HepG2 (cell line): Measurements from ENCODE around the gene DPY30. TPM values are rescaled to one million over a fixed set of nuclear protein-coding genes. Genes with fewer than 3 reads are reported as not detected.

ENCODE experiments used
- BORCS8-MEF2B ChIP-seq: sonication (generic); formaldehyde crosslinking; IDR thresholded peaks from 2 replicates; pipeline ENCODE4 v1.8.0; 2022; ENCODE audit warnings: mild to moderate bottlenecking, missing genetic modification reagents
- HCFC1 ChIP-seq: fragments of 150-350 bp; IDR thresholded peaks from 2 replicates; pipeline ENCODE4 v1.6.1; 2014; ENCODE audit warnings: low read depth, low read length
- MIER3 ChIP-seq: IDR thresholded peaks from 2 replicates; pipeline ENCODE4 v1.6.1; 2016; ENCODE audit warnings: missing compliant biosample characterization, borderline replicate concordance
- MNT ChIP-seq: fragments of 450-650 bp; IDR thresholded peaks from 2 replicates; pipeline ENCODE4 v1.6.1; 2016
- NCOR1 ChIP-seq: fragments of 200-600 bp; sonication (generic); IDR thresholded peaks from 2 replicates; pipeline ENCODE4 v1.7.0; 2017; ENCODE audit warnings: antibody characterized with exemption, low read length, borderline replicate concordance
- RARA ChIP-seq: IDR thresholded peaks from 2 replicates; pipeline ENCODE4 v1.6.1; 2016; ENCODE audit warnings: missing genetic modification reagents, missing compliant biosample characterization
- RBM22 ChIP-seq: fragments of 200-400 bp; formaldehyde crosslinking; optimal IDR thresholded peaks from 2 replicates; pipeline ENCODE3; 2017; ENCODE audit warnings: mild to moderate bottlenecking, low read length, moderate library complexity
- SAFB2 ChIP-seq: sonication (generic); formaldehyde crosslinking; IDR thresholded peaks from 2 replicates; pipeline ENCODE4 v1.5.1; 2020; ENCODE audit warnings: missing genetic modification reagents, low read depth, mild to moderate bottlenecking, borderline replicate concordance
- ZFP1 ChIP-seq: IDR thresholded peaks from 2 replicates; pipeline ENCODE4 v1.6.1; 2016
- ZNF17 ChIP-seq: sonication (generic); formaldehyde crosslinking; IDR thresholded peaks from 2 replicates; pipeline ENCODE4 v1.5.0; 2020; ENCODE audit warnings: mild to moderate bottlenecking, missing genetic modification reagents
- ZNF275 ChIP-seq: sonication (generic); formaldehyde crosslinking; IDR thresholded peaks from 2 replicates; pipeline ENCODE4 v1.8.0; 2022; ENCODE audit warnings: missing genetic modification reagents, mild to moderate bottlenecking, inconsistent platforms, borderline replicate concordance
- ZNF749 ChIP-seq: sonication (generic); formaldehyde crosslinking; IDR thresholded peaks from 2 replicates; pipeline ENCODE4 v1.8.0; 2022; ENCODE audit warnings: mild to moderate bottlenecking, missing genetic modification reagents, moderate library complexity, borderline replicate concordance
- ZNF788 ChIP-seq: sonication (generic); formaldehyde crosslinking; IDR thresholded peaks from 2 replicates; pipeline ENCODE4 v1.5.0; 2020; ENCODE audit warnings: mild to moderate bottlenecking, missing genetic modification reagents, borderline replicate concordance
- ZNF839 ChIP-seq: sonication (generic); formaldehyde crosslinking; IDR thresholded peaks from 2 replicates; pipeline ENCODE4 v1.4.0; 2020; ENCODE audit warnings: missing genetic modification reagents, mild to moderate bottlenecking, borderline replicate concordance
- polyA plus RNA-seq, 8 experiments: library from polyadenylated mRNA; depleted of rRNA in 3 of 8; stranded (reverse) in 7 of 8; unstranded in 1 of 8; fragments of >200 nt; fragmentation: Illumina TruSeq in 4 of 8; extraction: Trizol in 4 of 8; gene quantifications; 2 replicates each; pipeline versions ENCODE4 v1.2.1 to v1.2.3, GENCODE V29; 2011 to 2016; ENCODE audit warnings: low read depth in 4 of 8, missing spikeins in 1 of 8, mixed read lengths in 1 of 8; ENCODE audit not compliant: insufficient read depth in 1 of 8
- total RNA-seq, 5 experiments: library from RNA; depleted of rRNA; stranded (reverse); fragments of >200 nt; fragmentation: Illumina TruSeq; extraction: Trizol; gene quantifications; 2 replicates each; pipeline ENCODE4 v1.2.3, GENCODE V29; 2016; ENCODE audit warnings: low read depth in 1 of 5
- TF ChIP-seq, protein P1 (sequence below): sonication (generic); formaldehyde crosslinking; IDR thresholded peaks from 2 replicates; pipeline ENCODE4 v1.5.0; 2020; ENCODE audit warnings: mild to moderate bottlenecking, missing genetic modification reagents, borderline replicate concordance
- TF ChIP-seq, protein P2 (sequence below): sonication (generic); formaldehyde crosslinking; IDR thresholded peaks from 2 replicates; pipeline ENCODE4 v1.9.0; 2021; ENCODE audit warnings: missing genetic modification reagents, mild to moderate bottlenecking, borderline replicate concordance

DPY30 gene
- total and polyA plus RNA-seq, 2 of the 13 experiments (the other 11 are each of a cell fraction or from before 2014, with no cell fraction given) = 98.1 to 118 TPM

- TF ChIP-seq, protein P1, sequence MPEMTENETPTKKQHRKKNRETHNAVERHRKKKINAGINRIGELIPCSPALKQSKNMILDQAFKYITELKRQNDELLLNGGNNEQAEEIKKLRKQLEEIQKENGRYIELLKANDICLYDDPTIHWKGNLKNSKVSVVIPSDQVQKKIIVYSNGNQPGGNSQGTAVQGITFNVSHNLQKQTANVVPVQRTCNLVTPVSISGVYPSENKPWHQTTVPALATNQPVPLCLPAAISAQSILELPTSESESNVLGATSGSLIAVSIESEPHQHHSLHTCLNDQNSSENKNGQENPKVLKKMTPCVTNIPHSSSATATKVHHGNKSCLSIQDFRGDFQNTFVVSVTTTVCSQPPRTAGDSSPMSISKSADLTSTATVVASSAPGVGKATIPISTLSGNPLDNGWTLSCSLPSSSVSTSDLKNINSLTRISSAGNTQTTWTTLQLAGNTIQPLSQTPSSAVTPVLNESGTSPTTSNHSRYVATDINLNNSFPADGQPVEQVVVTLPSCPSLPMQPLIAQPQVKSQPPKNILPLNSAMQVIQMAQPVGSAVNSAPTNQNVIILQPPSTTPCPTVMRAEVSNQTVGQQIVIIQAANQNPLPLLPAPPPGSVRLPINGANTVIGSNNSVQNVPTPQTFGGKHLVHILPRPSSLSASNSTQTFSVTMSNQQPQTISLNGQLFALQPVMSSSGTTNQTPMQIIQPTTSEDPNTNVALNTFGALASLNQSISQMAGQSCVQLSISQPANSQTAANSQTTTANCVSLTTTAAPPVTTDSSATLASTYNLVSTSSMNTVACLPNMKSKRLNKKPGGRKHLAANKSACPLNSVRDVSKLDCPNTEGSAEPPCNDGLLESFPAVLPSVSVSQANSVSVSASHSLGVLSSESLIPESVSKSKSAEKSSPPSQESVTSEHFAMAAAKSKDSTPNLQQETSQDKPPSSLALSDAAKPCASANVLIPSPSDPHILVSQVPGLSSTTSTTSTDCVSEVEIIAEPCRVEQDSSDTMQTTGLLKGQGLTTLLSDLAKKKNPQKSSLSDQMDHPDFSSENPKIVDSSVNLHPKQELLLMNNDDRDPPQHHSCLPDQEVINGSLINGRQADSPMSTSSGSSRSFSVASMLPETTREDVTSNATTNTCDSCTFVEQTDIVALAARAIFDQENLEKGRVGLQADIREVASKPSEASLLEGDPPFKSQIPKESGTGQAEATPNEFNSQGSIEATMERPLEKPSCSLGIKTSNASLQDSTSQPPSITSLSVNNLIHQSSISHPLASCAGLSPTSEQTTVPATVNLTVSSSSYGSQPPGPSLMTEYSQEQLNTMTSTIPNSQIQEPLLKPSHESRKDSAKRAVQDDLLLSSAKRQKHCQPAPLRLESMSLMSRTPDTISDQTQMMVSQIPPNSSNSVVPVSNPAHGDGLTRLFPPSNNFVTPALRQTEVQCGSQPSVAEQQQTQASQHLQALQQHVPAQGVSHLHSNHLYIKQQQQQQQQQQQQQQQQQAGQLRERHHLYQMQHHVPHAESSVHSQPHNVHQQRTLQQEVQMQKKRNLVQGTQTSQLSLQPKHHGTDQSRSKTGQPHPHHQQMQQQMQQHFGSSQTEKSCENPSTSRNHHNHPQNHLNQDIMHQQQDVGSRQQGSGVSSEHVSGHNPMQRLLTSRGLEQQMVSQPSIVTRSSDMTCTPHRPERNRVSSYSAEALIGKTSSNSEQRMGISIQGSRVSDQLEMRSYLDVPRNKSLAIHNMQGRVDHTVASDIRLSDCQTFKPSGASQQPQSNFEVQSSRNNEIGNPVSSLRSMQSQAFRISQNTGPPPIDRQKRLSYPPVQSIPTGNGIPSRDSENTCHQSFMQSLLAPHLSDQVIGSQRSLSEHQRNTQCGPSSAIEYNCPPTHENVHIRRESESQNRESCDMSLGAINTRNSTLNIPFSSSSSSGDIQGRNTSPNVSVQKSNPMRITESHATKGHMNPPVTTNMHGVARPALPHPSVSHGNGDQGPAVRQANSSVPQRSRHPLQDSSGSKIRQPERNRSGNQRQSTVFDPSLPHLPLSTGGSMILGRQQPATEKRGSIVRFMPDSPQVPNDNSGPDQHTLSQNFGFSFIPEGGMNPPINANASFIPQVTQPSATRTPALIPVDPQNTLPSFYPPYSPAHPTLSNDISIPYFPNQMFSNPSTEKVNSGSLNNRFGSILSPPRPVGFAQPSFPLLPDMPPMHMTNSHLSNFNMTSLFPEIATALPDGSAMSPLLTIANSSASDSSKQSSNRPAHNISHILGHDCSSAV (CRISPR knock-in tag) = no peak
- TF ChIP-seq NCOR1 (no peak), RBM22 (no peak), ZNF788 (CRISPR knock-in tag) (peak; percentile 79; the same call in 1 of the 2 replicates), HCFC1 (no peak), RARA (peak; percentile 19; the same call in 1 of the 2 replicates), ZNF749 (CRISPR knock-in tag) (no peak), ZNF17 (CRISPR knock-in tag) (no peak), ZFP1 (CRISPR knock-in tag) (no peak), BORCS8-MEF2B (peak; percentile 93), ZNF839 (peak; percentile 96; the same call in 1 of the 2 replicates), ZNF275 (CRISPR knock-in tag) (peak; percentile 75; the same call in 1 of the 2 replicates), SAFB2 (CRISPR knock-in tag) (no peak; the same call in 1 of the 2 replicates), MNT (0 out of 2 replicates have a peak, but pooled peaks have one; percentile 14), MIER3 (peak; percentile 66; the same call in 1 of the 2 replicates)
- TF ChIP-seq, protein P2, sequence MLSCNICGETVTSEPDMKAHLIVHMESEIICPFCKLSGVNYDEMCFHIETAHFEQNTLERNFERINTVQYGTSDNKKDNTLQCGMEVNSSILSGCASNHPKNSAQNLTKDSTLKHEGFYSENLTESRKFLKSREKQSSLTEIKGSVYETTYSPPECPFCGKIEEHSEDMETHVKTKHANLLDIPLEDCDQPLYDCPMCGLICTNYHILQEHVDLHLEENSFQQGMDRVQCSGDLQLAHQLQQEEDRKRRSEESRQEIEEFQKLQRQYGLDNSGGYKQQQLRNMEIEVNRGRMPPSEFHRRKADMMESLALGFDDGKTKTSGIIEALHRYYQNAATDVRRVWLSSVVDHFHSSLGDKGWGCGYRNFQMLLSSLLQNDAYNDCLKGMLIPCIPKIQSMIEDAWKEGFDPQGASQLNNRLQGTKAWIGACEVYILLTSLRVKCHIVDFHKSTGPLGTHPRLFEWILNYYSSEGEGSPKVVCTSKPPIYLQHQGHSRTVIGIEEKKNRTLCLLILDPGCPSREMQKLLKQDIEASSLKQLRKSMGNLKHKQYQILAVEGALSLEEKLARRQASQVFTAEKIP (CRISPR knock-in tag) = no peak
Measured at GRCh38 chr2:32039447-32040219, at the start of gene DPY30 (continued).
